Measurements from ENCODE around the gene TBX1.

DNA sequence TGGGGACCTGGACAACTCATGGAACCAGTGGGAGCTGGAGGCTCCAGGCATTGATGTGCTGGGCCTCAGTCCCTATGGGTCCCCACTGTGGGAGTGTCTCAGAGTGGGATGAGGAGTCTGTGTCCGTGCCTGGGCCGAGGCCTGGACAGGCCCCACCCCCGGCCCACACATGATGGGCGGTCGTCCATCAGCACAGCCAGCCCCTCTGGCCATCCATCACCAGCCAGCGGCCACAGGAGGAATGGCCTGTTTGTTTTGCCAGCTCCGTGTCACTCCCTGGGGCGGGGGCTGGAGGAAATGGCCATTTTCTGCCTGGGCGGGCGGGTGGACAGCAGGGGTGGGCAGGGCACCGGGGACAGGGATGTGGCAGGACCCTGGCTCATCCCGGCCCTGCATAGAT is 13.0 kb upstream of the TBX1 start:
- TF ChIP-seq, protein P1, sequence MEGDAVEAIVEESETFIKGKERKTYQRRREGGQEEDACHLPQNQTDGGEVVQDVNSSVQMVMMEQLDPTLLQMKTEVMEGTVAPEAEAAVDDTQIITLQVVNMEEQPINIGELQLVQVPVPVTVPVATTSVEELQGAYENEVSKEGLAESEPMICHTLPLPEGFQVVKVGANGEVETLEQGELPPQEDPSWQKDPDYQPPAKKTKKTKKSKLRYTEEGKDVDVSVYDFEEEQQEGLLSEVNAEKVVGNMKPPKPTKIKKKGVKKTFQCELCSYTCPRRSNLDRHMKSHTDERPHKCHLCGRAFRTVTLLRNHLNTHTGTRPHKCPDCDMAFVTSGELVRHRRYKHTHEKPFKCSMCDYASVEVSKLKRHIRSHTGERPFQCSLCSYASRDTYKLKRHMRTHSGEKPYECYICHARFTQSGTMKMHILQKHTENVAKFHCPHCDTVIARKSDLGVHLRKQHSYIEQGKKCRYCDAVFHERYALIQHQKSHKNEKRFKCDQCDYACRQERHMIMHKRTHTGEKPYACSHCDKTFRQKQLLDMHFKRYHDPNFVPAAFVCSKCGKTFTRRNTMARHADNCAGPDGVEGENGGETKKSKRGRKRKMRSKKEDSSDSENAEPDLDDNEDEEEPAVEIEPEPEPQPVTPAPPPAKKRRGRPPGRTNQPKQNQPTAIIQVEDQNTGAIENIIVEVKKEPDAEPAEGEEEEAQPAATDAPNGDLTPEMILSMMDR (IDR thresholded peaks at IDR 0.05) = no peak
- TF ChIP-seq EZH2 (IDR thresholded peaks at IDR 0.05) (no peak), EZH2phosphoT487 (IDR thresholded peaks at IDR 0.05) (no peak)

Data from neural progenitor cell (in vitro differentiated cells).